SK-N-SH (cell line): ENCODE measurements around the gene AKAP17A. TPM values are rescaled to one million over a fixed set of nuclear protein-coding genes. Genes with fewer than 3 reads are reported as not detected.

ENCODE experiments used
- CTCF ChIA-PET: fragments of 300-600, 350-600 bp; formaldehyde crosslinking; extraction: SDS; loops from one replicate; lab custom pipeline; 2021; lab: Yijun Ruan, JAX
- POLR2A ChIA-PET: fragments of 350-600 bp; sonication (Branson Sonifier 250); formaldehyde crosslinking; extraction: SDS; loops from one replicate; lab custom pipeline; 2020; ENCODE audit warnings: antibody characterized with exemption, inconsistent platforms; lab: Yijun Ruan, JAX
- DNase-seq: peaks from one replicate; pipeline ENCODE4 v3.0.0; 2012
- H2AFZ ChIP-seq: fragments of 200-600 bp; sonication (generic); 2 replicates; pipeline ENCODE4 v1.8.1; 2016; ENCODE audit warnings: antibody characterized with exemption, mild to moderate bottlenecking, low read depth
- H3F3A ChIP-seq: fragments of 200-600 bp; sonication (generic); replicated peaks from 2 replicates; pipeline ENCODE3; 2016; ENCODE audit warnings: antibody characterized with exemption, mild to moderate bottlenecking; ENCODE audit not compliant: insufficient read depth
- H3K27ac ChIP-seq, 2 experiments: fragments of 200-500 bp in 1 of 2; fragments of 200-600 bp in 1 of 2; sonication (Bioruptor generic) in 1 of 2; sonication (generic), shearing (Covaris generic) in 1 of 2; 2 replicates each; pipeline versions ENCODE4 v1.5.1 to v1.6.1; 2014 to 2016; ENCODE audit warnings: low read depth in 2 of 2, inconsistent platforms in 1 of 2, low read length in 1 of 2, mild to moderate bottlenecking in 1 of 2, mixed read lengths in 1 of 2
- H3K27me3 ChIP-seq: fragments of 200-600 bp; sonication (generic), shearing (Covaris generic); 2 replicates; pipeline ENCODE4 v1.6.1; 2016; ENCODE audit warnings: mixed run types; ENCODE audit not compliant: insufficient read depth
- H3K36me3 ChIP-seq, 2 experiments: fragments of 200-500 bp in 1 of 2; fragments of 200-600 bp in 1 of 2; sonication (Bioruptor generic) in 1 of 2; sonication (generic) in 1 of 2; replicated peaks in 1 of 2; 2 replicates each; pipeline versions ENCODE3 to v1.5.1; 2014 to 2016; ENCODE audit warnings: low read length in 1 of 2, mild to moderate bottlenecking in 1 of 2; ENCODE audit not compliant: insufficient read depth in 2 of 2, control insufficient read depth in 1 of 2
- H3K4me1 ChIP-seq, 2 experiments: fragments of 200-500 bp in 1 of 2; fragments of 200-600 bp in 1 of 2; sonication (Bioruptor generic) in 1 of 2; sonication (generic), shearing (Covaris generic) in 1 of 2; 2 replicates each; pipeline versions ENCODE4 v1.5.1 to v1.6.1; 2014 to 2016; ENCODE audit warnings: low read depth in 1 of 2, low read length in 1 of 2, mixed run types in 1 of 2; ENCODE audit not compliant: insufficient read depth in 2 of 2, control insufficient read depth in 1 of 2
- H3K4me2 ChIP-seq: fragments of 200-600 bp; sonication (generic), shearing (Covaris generic); 2 replicates; pipeline ENCODE4 v1.6.1; 2017; ENCODE audit warnings: mixed run types
- H3K4me3 ChIP-seq, 2 experiments: fragments of 200-500 bp in 1 of 2; fragments of 200-600 bp in 1 of 2; sonication (Bioruptor generic) in 1 of 2; sonication (generic), shearing (Covaris generic) in 1 of 2; 2 replicates each; pipeline versions ENCODE4 v1.5.1 to v1.8.1; 2014 to 2016; ENCODE audit warnings: low read depth in 2 of 2, inconsistent platforms in 1 of 2, low read length in 1 of 2, mild to moderate bottlenecking in 1 of 2, mixed read lengths in 1 of 2, moderate library complexity in 1 of 2
- H3K79me2 ChIP-seq: fragments of 200-600 bp; sonication (generic); 2 replicates; pipeline ENCODE4 v1.8.1; 2017; ENCODE audit warnings: mild to moderate bottlenecking; ENCODE audit not compliant: insufficient read depth
- H3K9ac ChIP-seq: fragments of 200-600 bp; sonication (generic); 2 replicates; pipeline ENCODE4 v1.6.1; 2017; ENCODE audit warnings: mixed run types
- H3K9me2 ChIP-seq: fragments of 200-600 bp; sonication (generic); 2 replicates; pipeline ENCODE4 v1.6.1; 2017; ENCODE audit warnings: mixed run types
- H3K9me3 ChIP-seq: fragments of 200-600 bp; sonication (generic); 2 replicates; pipeline ENCODE4 v1.6.1; 2017; ENCODE audit warnings: mixed run types, mild to moderate bottlenecking, moderate library complexity
- H4K20me1 ChIP-seq: fragments of 200-600 bp; sonication (generic); 2 replicates; pipeline ENCODE4 v1.6.1; 2017; ENCODE audit warnings: mild to moderate bottlenecking, mixed run types; ENCODE audit not compliant: insufficient read depth
- CTCF ChIP-seq: fragments of 200-600 bp; sonication (generic); IDR thresholded peaks from 2 replicates; pipeline ENCODE4 v1.6.1; 2017; ENCODE audit warnings: antibody characterized with exemption, mild to moderate bottlenecking, moderate library complexity
- ELF1 ChIP-seq: IDR thresholded peaks from 2 replicates; pipeline ENCODE4 v1.4.0; 2012
- FOSL2 ChIP-seq: IDR thresholded peaks from 2 replicates; pipeline ENCODE4 v1.4.0; 2012; ENCODE audit warnings: low read depth, mild to moderate bottlenecking, moderate library complexity, borderline replicate concordance
- FOXJ3 ChIP-seq: sonication (generic); formaldehyde crosslinking; IDR thresholded peaks from 2 replicates; pipeline ENCODE4 v1.5.1; 2020; ENCODE audit warnings: mild to moderate bottlenecking, missing genetic modification reagents
- FOXM1 ChIP-seq: IDR thresholded peaks from 2 replicates; pipeline ENCODE4 v1.4.0; 2012; ENCODE audit warnings: low read depth, mild to moderate bottlenecking
- GABPA ChIP-seq: IDR thresholded peaks from 2 replicates; pipeline ENCODE4 v1.4.0; 2012; ENCODE audit warnings: low read depth, mild to moderate bottlenecking
- GATA2 ChIP-seq: sonication (generic); formaldehyde crosslinking; IDR thresholded peaks from 2 replicates; pipeline ENCODE4 v1.5.0; 2020; ENCODE audit warnings: mild to moderate bottlenecking, missing genetic modification reagents
- JUND ChIP-seq: IDR thresholded peaks from 2 replicates; pipeline ENCODE4 v1.4.0; 2012
- MAX ChIP-seq: IDR thresholded peaks from 2 replicates; pipeline ENCODE4 v1.4.0; 2012; ENCODE audit warnings: low read depth
- MEF2A ChIP-seq: IDR thresholded peaks from 2 replicates; pipeline ENCODE4 v1.4.0; 2012; ENCODE audit warnings: low read depth, borderline replicate concordance
- PBX3 ChIP-seq: IDR thresholded peaks from 2 replicates; pipeline ENCODE4; 2012
- RAD21 ChIP-seq: IDR thresholded peaks from 2 replicates; pipeline ENCODE4 v1.6.1; 2012; ENCODE audit warnings: mild to moderate bottlenecking, low read length
- REST ChIP-seq: IDR thresholded peaks from 2 replicates; pipeline ENCODE4 v1.6.1; 2012; ENCODE audit warnings: mild to moderate bottlenecking, low read depth, low read length, moderate library complexity
- RXRA ChIP-seq: IDR thresholded peaks from 2 replicates; pipeline ENCODE4 v1.4.0; 2012; ENCODE audit warnings: low read depth, mild to moderate bottlenecking, borderline replicate concordance
- SMC3 ChIP-seq: IDR thresholded peaks from 2 replicates; pipeline ENCODE4 v1.6.1; 2012; ENCODE audit warnings: low read depth, low read length, improper control_type of control experiment
- TAF1 ChIP-seq: IDR thresholded peaks from 2 replicates; pipeline ENCODE4 v1.6.1; 2012; ENCODE audit warnings: low read depth, mild to moderate bottlenecking, low read length, moderate library complexity, borderline replicate concordance
- TEAD4 ChIP-seq: IDR thresholded peaks from 2 replicates; pipeline ENCODE4 v1.4.0; 2012; ENCODE audit warnings: mild to moderate bottlenecking, borderline replicate concordance; ENCODE audit not compliant: insufficient read depth
- USF1 ChIP-seq: IDR thresholded peaks from 2 replicates; pipeline ENCODE4 v1.4.0; 2012; ENCODE audit warnings: low read depth, borderline replicate concordance
- USF2 ChIP-seq: fragments of 150-350 bp; IDR thresholded peaks from 2 replicates; pipeline ENCODE4 v1.6.1; 2017; ENCODE audit warnings: antibody characterized with exemption, low read length, low read depth, borderline replicate concordance
- WGBS: methylation state at CpG from one replicate; pipeline ENCODE4 v1.1.6; 2017; ENCODE audit warnings: low lambda C conversion rate; 5-methylcytosine and 5-hydroxymethylcytosine counted together
- polyA plus RNA-seq, 3 experiments: library from polyadenylated mRNA; depleted of rRNA; stranded (reverse); fragments of >200 nt; gene quantifications; 2 replicates each; pipeline ENCODE4 v1.2.3, GENCODE V29; 2012

The AKAP17A gene
- polyA plus RNA-seq, 1 of the 3 experiments (the other 2 are of a cell fraction) = 43.8 TPM

- Histone ChIP-seq H3K27me3 (peaks cover 8% of the 10 kb centered on the region; the same call in 1 of the 2 replicates), H3K79me2 (no peaks in the 10 kb centered on the region), H3K4me1 (no peaks in the 10 kb centered on the region), H2AFZ (no peak overlapping the region), H3F3A (no peaks in the 10 kb centered on the region), H3K9me3 (no peaks in the 10 kb centered on the region), H3K9me2 (no peaks in the 10 kb centered on the region), H4K20me1 (no peaks in the 10 kb centered on the region)
- ChIA-PET CTCF (no interaction called here), POLR2A (no interaction called here)
- 42% methylated on average over 18 of the region's 18 CpGs for WGBS
- TF ChIP-seq RXRA (no peak), GATA2 (CRISPR knock-in tag) (no peak), MAX (no peak), USF2 (no peak), TEAD4 (no peak), FOXJ3 (CRISPR knock-in tag) (no peak), FOSL2 (no peak), RAD21 (no peak), PBX3 (no peak), GABPA (no peak), CTCF (no peak)
- TF ChIP-seq, all 33 proteins: peak for 0
- no peak overlapping the region for H3K27ac ChIP-seq
- no peak overlapping the region for H3K4me2 ChIP-seq
- H3K36me3 ChIP-seq = no peaks in the 10 kb centered on the region
- no peak for DNase-seq
- H3K4me3 ChIP-seq = no peak overlapping the region
- no peak overlapping the region for H3K9ac ChIP-seq
Observed at GRCh38 chrX:1546691-1547251, 44.6 kb upstream of the AKAP17A start.

GRCh38 chrX:1551959-1552546, 39.4 kb upstream of the AKAP17A start:
- no peaks in the 10 kb centered on the region for H3K79me2 ChIP-seq
- H3K36me3 ChIP-seq = no peaks in the 10 kb centered on the region
- no peak overlapping the region for H2AFZ ChIP-seq
- POLR2A ChIA-PET = no interaction called here
- H3K27me3 ChIP-seq = peaks cover 44% of the 10 kb centered on the region
- H3K4me1 ChIP-seq = no peaks in the 10 kb centered on the region
- H3K27ac ChIP-seq = no peak overlapping the region
- CTCF ChIA-PET = no interaction called here
- no peak for DNase-seq
- WGBS = 10% methylated on average over 3 of the region's 3 CpGs
- no peaks in the 10 kb centered on the region for H3K9me2 ChIP-seq
- H3F3A ChIP-seq = no peaks in the 10 kb centered on the region
- H3K4me2 ChIP-seq = no peak overlapping the region
- H3K4me3 ChIP-seq = no peak overlapping the region
- no peaks in the 10 kb centered on the region for H3K9me3 ChIP-seq
- no peak overlapping the region for H3K9ac ChIP-seq
- H4K20me1 ChIP-seq = no peaks in the 10 kb centered on the region
- TF ChIP-seq FOXM1 = no peak
- TF ChIP-seq MEF2A = no peak
- no peak for TF ChIP-seq GABPA
- TF ChIP-seq RAD21 = no peak
- no peak for TF ChIP-seq JUND
- TF ChIP-seq GATA2 (CRISPR knock-in tag) = no peak
- TF ChIP-seq REST = no peak
- TF ChIP-seq SMC3 = no peak
- no peak for TF ChIP-seq USF1
- no peak for TF ChIP-seq TAF1
- no peak for TF ChIP-seq ELF1
